PC-9 (cell line): ENCODE data around the gene BRCC3.
"Not testable (repeated sequence)": the region's sequence is repeated elsewhere in the genome, so short reads cannot be mapped to it uniquely, and the experiment has no call there.

Experiments used
- EZH2 ChIP-seq: fragments of 200-600 bp; sonication (generic); IDR thresholded peaks from 2 replicates; pipeline ENCODE4 v1.8.0; 2017; ENCODE audit warnings: antibody characterized with exemption, low read depth
- TF ChIP-seq, protein P1 (sequence below): fragments of 200-600 bp; sonication (generic); conservative IDR thresholded peaks from 2 replicates; pipeline ENCODE4 v1.6.1; 2017; ENCODE audit warnings: mixed run types, antibody characterized with exemption, mild to moderate bottlenecking, moderate library complexity

DNA sequence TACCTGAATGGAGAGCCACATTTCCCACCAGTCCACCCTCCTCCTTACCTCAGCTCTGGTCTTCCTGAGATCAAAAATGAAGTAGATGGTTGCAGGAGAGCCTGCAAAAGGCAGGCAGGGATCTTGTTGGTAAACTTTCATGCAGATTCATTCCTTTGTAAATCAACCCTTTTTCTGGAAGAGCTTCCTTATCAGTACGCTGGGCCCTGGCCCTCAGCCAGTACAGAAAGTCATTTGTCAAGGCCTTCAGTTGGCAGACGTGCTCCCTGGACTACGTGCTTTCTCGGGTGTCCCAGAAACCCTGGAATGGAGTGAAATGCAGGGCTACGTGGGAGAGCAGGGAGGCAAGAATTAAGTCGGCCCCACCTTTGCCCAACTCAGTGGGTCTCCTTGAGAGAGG lies 76.3 kb downstream of the BRCC3 start:
- TF ChIP-seq, protein P1, sequence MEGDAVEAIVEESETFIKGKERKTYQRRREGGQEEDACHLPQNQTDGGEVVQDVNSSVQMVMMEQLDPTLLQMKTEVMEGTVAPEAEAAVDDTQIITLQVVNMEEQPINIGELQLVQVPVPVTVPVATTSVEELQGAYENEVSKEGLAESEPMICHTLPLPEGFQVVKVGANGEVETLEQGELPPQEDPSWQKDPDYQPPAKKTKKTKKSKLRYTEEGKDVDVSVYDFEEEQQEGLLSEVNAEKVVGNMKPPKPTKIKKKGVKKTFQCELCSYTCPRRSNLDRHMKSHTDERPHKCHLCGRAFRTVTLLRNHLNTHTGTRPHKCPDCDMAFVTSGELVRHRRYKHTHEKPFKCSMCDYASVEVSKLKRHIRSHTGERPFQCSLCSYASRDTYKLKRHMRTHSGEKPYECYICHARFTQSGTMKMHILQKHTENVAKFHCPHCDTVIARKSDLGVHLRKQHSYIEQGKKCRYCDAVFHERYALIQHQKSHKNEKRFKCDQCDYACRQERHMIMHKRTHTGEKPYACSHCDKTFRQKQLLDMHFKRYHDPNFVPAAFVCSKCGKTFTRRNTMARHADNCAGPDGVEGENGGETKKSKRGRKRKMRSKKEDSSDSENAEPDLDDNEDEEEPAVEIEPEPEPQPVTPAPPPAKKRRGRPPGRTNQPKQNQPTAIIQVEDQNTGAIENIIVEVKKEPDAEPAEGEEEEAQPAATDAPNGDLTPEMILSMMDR = not testable (repeated sequence)
- not testable (repeated sequence) for TF ChIP-seq EZH2
